IMR-90 (cell line): Measurements from ENCODE around the gene HACD2. TPM values are rescaled to one million over a fixed set of nuclear protein-coding genes. Genes with fewer than 3 reads are reported as not detected.
"Not testable (repeated sequence)": the region's sequence is repeated elsewhere in the genome, so short reads cannot be mapped to it uniquely, and the experiment has no call there.

Experiments used
- ATAC-seq: fragments of 200-7000 bp; cut with Tn5 transposase; 2 replicates; pipeline ENCODE4 v1.9.1; 2020; ENCODE audit warnings: low read depth, mild to moderate bottlenecking, moderate library complexity
- BruUV-seq: library from RNA; stranded (reverse); fragments of 400-500 nt; replicated peaks from 2 replicates; lab custom pipeline; 2021; lab: Mats Ljungman, UMichigan
- CTCF ChIA-PET: fragments of 300-600 bp; formaldehyde crosslinking; extraction: SDS; loops from one replicate; lab custom pipeline; 2021; ENCODE audit warnings: antibody characterized with exemption; lab: Yijun Ruan, JAX
- POLR2A ChIA-PET: fragments of 300-600 bp; sonication (Branson Sonifier 250); formaldehyde crosslinking; loops from one replicate; lab custom pipeline; 2022; ENCODE audit warnings: antibody characterized with exemption; ENCODE audit not compliant: unreplicated experiment; lab: Charles Lee
- DNase-seq: peaks from one replicate; pipeline ENCODE4 v3.0.0; 2013
- H2AFZ ChIP-seq: replicated peaks from 2 replicates; pipeline ENCODE3; 2013; ENCODE audit warnings: low read length, mild to moderate bottlenecking; ENCODE audit not compliant: poor library complexity
- H2AK5ac ChIP-seq: 2 replicates; pipeline ENCODE4 v1.6.1; 2013; ENCODE audit warnings: low read depth, low read length, inconsistent platforms
- H2AK9ac ChIP-seq: replicated peaks from 2 replicates; pipeline ENCODE3; 2013; ENCODE audit warnings: mild to moderate bottlenecking, low read depth, low read length, moderate library complexity; ENCODE audit not compliant: poor library complexity
- H2BK120ac ChIP-seq: 2 replicates; pipeline ENCODE4 v1.6.1; 2013; ENCODE audit warnings: low read depth, low read length, inconsistent platforms
- H2BK15ac ChIP-seq: 3 replicates; pipeline ENCODE4 v1.6.1; 2013; ENCODE audit warnings: low read depth, low read length, inconsistent platforms
- H2BK20ac ChIP-seq: 2 replicates; pipeline ENCODE4 v1.6.1; 2013; ENCODE audit warnings: low read depth, mild to moderate bottlenecking, inconsistent platforms, low read length, moderate library complexity
- H2BK5ac ChIP-seq: 2 replicates; pipeline ENCODE4 v1.6.1; 2013; ENCODE audit warnings: mild to moderate bottlenecking, low read depth, low read length, inconsistent platforms; ENCODE audit not compliant: poor library complexity, severe bottlenecking
- H3K14ac ChIP-seq: replicated peaks from 2 replicates; pipeline ENCODE4 v1.6.1; 2013; ENCODE audit warnings: low read depth, low read length, inconsistent platforms
- H3K18ac ChIP-seq: 2 replicates; pipeline ENCODE4 v1.6.1; 2013; ENCODE audit warnings: low read depth, low read length, control low read depth
- H3K23ac ChIP-seq: 2 replicates; pipeline ENCODE4 v1.6.1; 2013; ENCODE audit warnings: low read depth, low read length, inconsistent platforms
- H3K27ac ChIP-seq: 2 replicates; pipeline ENCODE4 v1.5.1; 2013; ENCODE audit warnings: mild to moderate bottlenecking, control low read depth, low read length; ENCODE audit not compliant: insufficient read depth
- H3K27me3 ChIP-seq: 2 replicates; pipeline ENCODE4 v1.6.1; 2013; ENCODE audit warnings: low read length; ENCODE audit not compliant: control insufficient read depth, insufficient read depth
- H3K36me3 ChIP-seq: 2 replicates; pipeline ENCODE4 v1.6.1; 2013; ENCODE audit warnings: low read length, mixed read lengths; ENCODE audit not compliant: control insufficient read depth, insufficient read depth
- H3K4ac ChIP-seq: 2 replicates; pipeline ENCODE4 v1.6.1; 2013; ENCODE audit warnings: low read depth, low read length, inconsistent platforms
- H3K4me1 ChIP-seq: 2 replicates; pipeline ENCODE4 v1.6.1; 2013; ENCODE audit warnings: low read length, mixed read lengths; ENCODE audit not compliant: control insufficient read depth, insufficient read depth
- H3K4me2 ChIP-seq: 2 replicates; pipeline ENCODE4 v1.6.1; 2013; ENCODE audit warnings: low read depth, mild to moderate bottlenecking, control low read depth, low read length, moderate library complexity
- H3K4me3 ChIP-seq: 2 replicates; pipeline ENCODE4 v1.5.1; 2013; ENCODE audit warnings: low read depth, mild to moderate bottlenecking, control low read depth, low read length, moderate library complexity; ENCODE audit not compliant: insufficient read depth
- H3K56ac ChIP-seq: 2 replicates; pipeline ENCODE4 v1.6.1; 2013; ENCODE audit warnings: low read length, inconsistent platforms; ENCODE audit not compliant: insufficient read depth; ENCODE audit errors: extremely low read depth
- H3K79me1 ChIP-seq, 2 experiments: 2 replicates each; pipeline ENCODE4 v1.6.1; 2013; ENCODE audit warnings: low read length in 2 of 2, inconsistent platforms in 1 of 2, low read depth in 1 of 2
- H3K9ac ChIP-seq: 2 replicates; pipeline ENCODE4 v1.6.1; 2013; ENCODE audit warnings: low read depth, low read length, control low read depth
- H3K9me1 ChIP-seq: 2 replicates; pipeline ENCODE4 v1.6.1; 2013; ENCODE audit warnings: low read length, inconsistent platforms; ENCODE audit not compliant: insufficient read depth
- H3K9me3 ChIP-seq: 2 replicates; pipeline ENCODE4 v1.6.1; 2013; ENCODE audit warnings: low read length; ENCODE audit not compliant: control insufficient read depth, insufficient read depth
- H4K20me1 ChIP-seq: 2 replicates; pipeline ENCODE4 v1.6.1; 2013; ENCODE audit warnings: low read length, inconsistent platforms; ENCODE audit not compliant: insufficient read depth
- H4K5ac ChIP-seq: 2 replicates; pipeline ENCODE4 v1.6.1; 2013; ENCODE audit warnings: mild to moderate bottlenecking, low read depth, low read length, control low read depth
- H4K8ac ChIP-seq, 2 experiments: 2 replicates each; pipeline ENCODE4 v1.6.1; 2013; ENCODE audit warnings: low read depth in 2 of 2, low read length in 2 of 2, control low read depth in 1 of 2, inconsistent platforms in 1 of 2
- H4K91ac ChIP-seq: 2 replicates; pipeline ENCODE4 v1.6.1; 2013; ENCODE audit warnings: low read depth, low read length, inconsistent platforms; ENCODE audit not compliant: insufficient read depth
- FOS ChIP-seq: fragments of 150-350 bp; IDR thresholded peaks from 2 replicates; pipeline ENCODE4 v1.6.1; 2016; ENCODE audit warnings: low read depth, low read length
- RCOR1 ChIP-seq: IDR thresholded peaks from 2 replicates; pipeline ENCODE4 v1.6.1; 2012; ENCODE audit warnings: mild to moderate bottlenecking, low read length, improper control_type of control experiment; ENCODE audit not compliant: insufficient replicate concordance
- WGBS, 2 experiments: methylation state at CpG; one replicate each; pipeline versions ENCODE4 v1.1.5 to v1.1.7; 2013; ENCODE audit warnings: missing lambda C conversion rate in 2 of 2; ENCODE audit not compliant: insufficient read length in 1 of 2; ENCODE audit errors: extremely low coverage in 2 of 2; 5-methylcytosine and 5-hydroxymethylcytosine counted together
- dilution Hi-C: fragments of 300-500 bp; cut with HindIII; formaldehyde crosslinking; loops from one replicate; pipeline ENCODE4 v1.14.3; 2018; ENCODE audit warnings: low sequenced_read_pairs; ENCODE audit not compliant: unreplicated experiment
- in situ Hi-C: fragments of 300-500 bp; cut with MboI; formaldehyde crosslinking; loops from 3 replicates; pipeline ENCODE4 v1.14.3; 2019; ENCODE audit warnings: low sequenced_read_pairs, inconsistent platforms, mixed read lengths
- intact Hi-C: fragments of 100-400 bp; cut with micrococcal nuclease; formaldehyde crosslinking; loops from 2 replicates; pipeline ENCODE4 v1.10.0; 2022
- polyA plus RNA-seq, 3 experiments: library from polyadenylated mRNA; depleted of rRNA; stranded (reverse); fragments of >200 nt; gene quantifications; 2 replicates each; pipeline ENCODE4 v1.2.3, GENCODE V29; 2012; ENCODE audit warnings: low replicate concordance in 1 of 3
- total RNA-seq: library from RNA; depleted of rRNA; stranded (reverse); fragments of >200 nt; gene quantifications from 2 replicates; pipeline ENCODE4 v1.2.3, GENCODE V29; 2012

Gene HACD2
- total and polyA plus RNA-seq, 2 of the 4 experiments (the other 2 are of a cell fraction): 21.5 to 22.6 TPM

- in situ Hi-C loops (no loop called here), dilution Hi-C loops (no loop called here), intact Hi-C loops (loop anchor here (1.0 kb wide), 1 partner anchor 21 kb away; the partner anchor contains the start of gene HACD2)
- Histone ChIP-seq H4K5ac (peak overlapping the region; percentile 1; the same call in 1 of the 2 replicates), H3K9me3 (no peaks in the 10 kb centered on the region), H3K36me3 (peaks cover 5% of the 10 kb centered on the region), H2AK9ac (no peak overlapping the region), H3K9me1 (peaks cover 9% of the 10 kb centered on the region), H3K4ac (peak overlapping the region; percentile 66), H4K8ac (peak overlapping the region; percentile 7 to 22; a peak in 2 of 4 replicates), H2BK15ac (peak overlapping the region; percentile 74), H3K27ac (peak overlapping the region; percentile 63), H3K4me1 (peaks cover 22% of the 10 kb centered on the region), H3K27me3 (no peaks in the 10 kb centered on the region), H3K56ac (0 out of 2 replicates have a peak overlapping the region, but pooled peaks have one; percentile 5), H3K23ac (0 out of 2 replicates have a peak overlapping the region, but pooled peaks have one; percentile 7), H4K20me1 (peaks cover 7% of the 10 kb centered on the region; the same call in 1 of the 2 replicates), H3K9ac (no peak overlapping the region), H3K4me3 (no peak overlapping the region), H2BK120ac (peak overlapping the region; percentile 80), H3K18ac (peak overlapping the region; percentile 1; the same call in 1 of the 2 replicates), H4K91ac (peak overlapping the region; percentile 80), H3K79me1 (peaks cover 12 to 50% of the 10 kb centered on the region in 2 experiments), H2AK5ac (peak overlapping the region; percentile 65), H2BK20ac (peak overlapping the region; percentile 85), H2AFZ (no peak overlapping the region), H3K14ac (peak overlapping the region; percentile 47), H2BK5ac (peak overlapping the region; percentile 62), H3K4me2 (no peak overlapping the region)
- TF ChIP-seq RCOR1: no peak
- TF ChIP-seq FOS: 0 out of 2 replicates have a peak, but pooled peaks have one; percentile 42
- DNase-seq: no peak
- WGBS, 2 experiments: 90% methylated on average over 2 of the region's 5 CpGs; no CpG with 5 or more reads in 1 of the 2 experiments
- ChIA-PET POLR2A (interaction anchor here (0.7 kb wide), 1 partner anchor 830 kb away, joined by 8 read pairs; no protein-coding TSS in a partner anchor), CTCF (interaction anchor here (0.6 kb wide), 1 partner anchor 36 kb away, joined by 4 read pairs; no protein-coding TSS in a partner anchor)
- peak; percentile 1; the same call in 1 of the 2 replicates for ATAC-seq
- BruUV-seq: no TSS peak
Observed at GRCh38 chr3:123605789-123606234, 21.0 kb upstream of the HACD2 start.

GRCh38 chr3:123603153-123603552, 18.3 kb upstream of the HACD2 start:
- H3K4me2 ChIP-seq, H2BK5ac ChIP-seq, H2AK9ac ChIP-seq, H3K9ac ChIP-seq, H3K36me3 ChIP-seq, H2BK20ac ChIP-seq, H2BK15ac ChIP-seq, intact Hi-C loops, H3K4ac ChIP-seq, H2BK120ac ChIP-seq, BruUV-seq, H3K18ac ChIP-seq, ATAC-seq, DNase-seq, POLR2A ChIA-PET, H4K20me1 ChIP-seq, in situ Hi-C loops, H4K8ac ChIP-seq, H3K4me3 ChIP-seq, H3K27me3 ChIP-seq, H3K9me1 ChIP-seq, dilution Hi-C loops, H3K14ac ChIP-seq, H3K9me3 ChIP-seq, H3K56ac ChIP-seq, H2AK5ac ChIP-seq, H2AFZ ChIP-seq, H4K5ac ChIP-seq, H3K23ac ChIP-seq, H3K27ac ChIP-seq: not testable (repeated sequence)
- H3K79me1 ChIP-seq: peaks cover 11 to 38% of the 10 kb centered on the region in 2 experiments; a peak in 3 of 4 replicates
- WGBS, 2 experiments: 40% methylated on average over 1 of the region's 2 CpGs; no CpG with 5 or more reads in 1 of the 2 experiments
- CTCF ChIA-PET: interaction anchor here (0.8 to 1.1 kb wide), 2 partner anchors 14 to 19 kb away, joined by 3 read pairs; no protein-coding TSS in a partner anchor
- peaks cover 16% of the 10 kb centered on the region for H3K4me1 ChIP-seq
- H4K91ac ChIP-seq: 0 out of 2 replicates have a peak overlapping the region, but pooled peaks have one; percentile 7
